MM.1S (cell line): ENCODE results near the gene BCAS3.

ENCODE experiments used
- CTCF ChIP-seq: fragments of 300-600 bp; sonication (generic); IDR thresholded peaks from 2 replicates; pipeline ENCODE4 v1.5.1; 2016; ENCODE audit warnings: antibody characterized with exemption, low read length, mixed read lengths
- EZH2 ChIP-seq: fragments of 300-600 bp; sonication (generic); optimal IDR thresholded peaks from 2 replicates; pipeline ENCODE3; 2017; ENCODE audit warnings: low read depth, mild to moderate bottlenecking, antibody characterized with exemption, low read length, mixed read lengths

GRCh38 chr17:60901806-60902205 lies 224.2 kb downstream of the BCAS3 start:
- TF ChIP-seq CTCF: no peak
- no peak for TF ChIP-seq EZH2
